CD4-positive, alpha-beta T cell treated with Interleukin-2 at 100 ng/mL for 4 hours (primary cell): Measurements from ENCODE around the gene CCDC9.
A peak's percentile ranks its signal among the peaks of the same experiment; 100 is the strongest.
"Not testable (repeated sequence)": the region's sequence is repeated elsewhere in the genome, so short reads cannot be mapped to it uniquely, and the experiment has no call there.

ENCODE experiments used
- DNase-seq: peaks from one replicate; pipeline ENCODE4 v3.0.0-alpha.2; 2020; ENCODE audit warnings: low spot score

CCDC9 gene

GRCh38 chr19:47261946-47262793, 5.8 kb downstream of the CCDC9 start:
- DNase-seq: not testable (repeated sequence)

GRCh38 chr19:47264629-47265028, 8.3 kb downstream of the CCDC9 start:
- DNase-seq: no peak

- DNase-seq: no peak
These were observed 10.1 kb downstream of the CCDC9 start for GRCh38 chr19:47266401-47266941.

- DNase-seq: no peak
These were observed 11.0 kb downstream of the CCDC9 start for GRCh38 chr19:47267350-47267759.

GRCh38 chr19:47268028-47268427, 11.7 kb downstream of the CCDC9 start:
- DNase-seq: no peak

GRCh38 chr19:47269596-47269995, 13.3 kb downstream of the CCDC9 start:
- no peak for DNase-seq

GRCh38 chr19:47270408-47270807, 14.1 kb downstream of the CCDC9 start:
- DNase-seq: no peak

- no peak for DNase-seq
These were observed 15.6 kb downstream of the CCDC9 start for GRCh38 chr19:47271949-47272348.

- no peak for DNase-seq
These were observed 16.4 kb downstream of the CCDC9 start for GRCh38 chr19:47272448-47273312.

- DNase-seq: peak; percentile 92
These were observed 17.2 kb downstream of the CCDC9 start for GRCh38 chr19:47273313-47274070.

GRCh38 chr19:47274071-47274890, 18.0 kb downstream of the CCDC9 start, which contains the start of gene INAFM1:
TSS of gene INAFM1 (plus strand) at chr19:47274885. CDS start at chr19:47274920, 35 bp downstream.
- peak; percentile 98 for DNase-seq

GRCh38 chr19:47274891-47275761, 18.8 kb downstream of the CCDC9 start:
- no peak for DNase-seq

GRCh38 chr19:47275791-47276461, 19.6 kb downstream of the CCDC9 start:
- no peak for DNase-seq

GRCh38 chr19:47276513-47276912, 20.2 kb downstream of the CCDC9 start:
- DNase-seq: not testable (repeated sequence)

GRCh38 chr19:47280183-47280797, 24.0 kb downstream of the CCDC9 start:
- DNase-seq: peak; percentile 56

- DNase-seq: no peak
These were observed 27.2 kb downstream of the CCDC9 start for GRCh38 chr19:47283405-47284059.

- DNase-seq: peak; percentile 79
These were observed 28.1 kb downstream of the CCDC9 start for GRCh38 chr19:47284324-47284899.

- peak; percentile 89 for DNase-seq
These were observed 39.7 kb downstream of the CCDC9 start for GRCh38 chr19:47296036-47296435.
